Measurements from ENCODE around the gene HBG2.
"Not testable (repeated sequence)": the region's sequence is repeated elsewhere in the genome, so short reads cannot be mapped to it uniquely, and the experiment has no call there.

The HBG2 gene

DNA sequence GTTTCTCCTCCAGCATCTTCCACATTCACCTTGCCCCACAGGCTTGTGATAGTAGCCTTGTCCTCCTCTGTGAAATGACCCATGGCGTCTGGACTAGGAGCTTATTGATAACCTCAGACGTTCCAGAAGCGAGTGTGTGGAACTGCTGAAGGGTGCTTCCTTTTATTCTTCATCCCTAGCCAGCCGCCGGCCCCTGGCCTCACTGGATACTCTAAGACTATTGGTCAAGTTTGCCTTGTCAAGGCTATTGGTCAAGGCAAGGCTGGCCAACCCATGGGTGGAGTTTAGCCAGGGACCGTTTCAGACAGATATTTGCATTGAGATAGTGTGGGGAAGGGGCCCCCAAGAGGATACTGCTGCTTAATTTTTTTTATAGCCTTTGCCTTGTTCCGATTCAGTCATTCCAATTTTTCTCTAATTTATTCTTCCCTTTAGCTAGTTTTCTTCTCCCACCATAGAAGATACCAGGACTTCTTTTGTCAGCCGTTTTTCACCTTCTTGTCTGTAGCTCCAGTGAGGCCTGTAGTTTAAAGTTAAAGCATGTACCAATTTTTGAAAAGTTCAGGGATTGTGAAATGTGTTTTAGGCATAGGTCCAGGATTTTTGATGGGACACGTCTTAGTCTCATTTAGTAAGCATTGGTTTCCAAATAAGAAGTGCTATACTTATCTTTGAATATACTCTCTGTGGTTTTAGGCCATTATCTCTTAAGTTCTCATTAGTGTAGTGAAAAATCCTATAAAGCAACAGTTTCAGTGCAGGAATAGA is at the start of gene HBG2:
HBG2 (minus strand) TSS at position 136 of the 768 bp plus-strand sequence; CDS start at position 83, 53 bp downstream.
- not testable (repeated sequence) for DNase-seq

DNA sequence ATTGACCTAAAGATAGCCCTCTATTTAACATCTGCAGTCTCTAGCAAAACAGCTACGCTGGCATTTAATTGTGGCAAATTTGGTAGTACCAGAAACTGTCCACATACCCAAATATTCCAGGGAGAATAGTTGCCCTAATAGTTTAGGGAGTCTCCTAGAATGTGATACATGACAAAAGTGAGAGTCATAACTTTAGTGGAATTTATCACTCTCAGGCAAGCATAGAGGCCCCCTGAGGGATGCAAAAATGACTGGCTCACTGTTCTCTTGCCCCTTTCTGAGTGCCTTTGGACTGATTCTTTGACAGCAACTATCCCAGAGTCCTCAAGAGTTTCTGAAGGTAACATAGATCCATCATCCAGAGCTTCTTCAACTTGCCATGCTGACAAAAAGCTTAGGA is 49.5 kb upstream of the HBG2 start:
- DNase-seq = no peak

DNA sequence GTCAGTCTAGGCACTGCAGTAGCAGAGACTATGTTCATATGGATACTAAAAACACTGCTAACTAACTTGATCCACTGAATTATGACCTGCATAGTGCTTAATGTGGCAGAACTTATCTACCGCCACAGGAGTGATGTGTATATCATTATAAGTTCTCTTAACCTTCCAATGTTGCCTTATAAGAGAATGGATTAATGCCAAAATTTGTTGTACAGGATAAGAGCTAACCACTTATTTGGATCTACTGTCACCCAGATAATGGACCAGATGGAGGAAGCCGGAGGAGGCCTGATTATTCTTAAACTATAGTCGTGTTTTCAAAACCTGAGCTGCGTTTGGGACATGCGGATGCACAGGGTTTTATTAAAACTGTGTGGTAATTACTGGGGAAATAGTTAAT is 49.0 kb upstream of the HBG2 start:
- DNase-seq = no peak

DNA sequence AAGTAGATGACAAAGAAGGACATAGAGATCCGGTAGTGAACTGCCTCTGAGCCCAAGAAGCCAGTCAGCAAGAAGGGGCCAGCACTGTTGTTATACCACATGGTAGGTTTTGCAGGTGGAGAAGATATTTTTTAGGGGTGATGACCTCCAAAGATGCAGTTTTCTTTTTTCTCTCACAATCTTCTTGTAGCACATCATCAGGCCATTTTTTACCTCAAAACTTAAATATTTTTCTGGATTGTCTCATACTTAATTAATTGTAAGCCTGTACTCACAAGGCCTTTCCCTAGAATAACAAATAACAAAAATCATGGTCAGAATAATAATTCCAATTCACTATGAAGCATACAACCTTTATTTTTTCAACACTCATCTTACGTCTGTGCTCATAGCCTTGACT is 47.3 kb upstream of the HBG2 start, which contains the start of gene OR51B4:
OR51B4 (minus strand) TSS at position 101 of the 400 bp plus-strand sequence; CDS start at position 101, 0 bp downstream.
- DNase-seq = no peak

DNA sequence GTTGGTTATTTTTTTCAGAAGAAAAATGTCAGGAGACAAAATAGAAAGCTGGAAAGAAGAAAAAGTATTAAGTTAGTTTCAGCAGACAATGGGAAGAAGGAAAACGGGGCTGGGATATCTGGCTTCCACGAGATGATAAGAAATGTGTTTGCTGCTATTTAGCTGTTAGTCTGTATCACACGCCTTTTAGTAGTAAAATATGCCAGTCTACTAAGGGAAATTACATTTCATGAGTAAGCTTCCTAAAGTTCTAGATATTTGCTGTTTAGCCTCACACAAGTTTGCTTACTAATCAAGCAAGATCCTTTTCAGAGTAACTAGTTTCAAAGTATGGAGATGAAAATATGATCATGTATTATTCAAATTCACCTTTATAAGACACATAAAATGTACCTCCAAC is 45.7 kb upstream of the HBG2 start:
- no peak for DNase-seq

DNA sequence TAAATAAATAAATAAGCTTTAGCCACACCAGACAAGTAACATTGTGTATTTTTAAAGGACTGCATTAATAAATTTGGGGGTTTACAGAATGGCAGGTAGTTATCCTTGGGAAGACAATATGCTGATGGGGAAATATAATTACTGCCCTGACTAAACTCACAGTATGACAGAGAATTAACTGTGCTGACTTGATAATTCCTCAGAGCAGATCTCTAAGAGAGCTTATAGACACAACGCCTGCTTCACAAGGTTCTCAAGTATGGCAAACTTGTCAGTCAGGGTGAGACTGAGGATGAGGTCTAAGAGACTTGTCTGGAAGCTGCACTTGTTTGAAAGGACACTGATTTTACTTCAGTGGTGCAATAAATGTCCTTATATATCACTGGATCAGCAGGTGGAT is 43.9 kb upstream of the HBG2 start:
- DNase-seq = no peak

DNA sequence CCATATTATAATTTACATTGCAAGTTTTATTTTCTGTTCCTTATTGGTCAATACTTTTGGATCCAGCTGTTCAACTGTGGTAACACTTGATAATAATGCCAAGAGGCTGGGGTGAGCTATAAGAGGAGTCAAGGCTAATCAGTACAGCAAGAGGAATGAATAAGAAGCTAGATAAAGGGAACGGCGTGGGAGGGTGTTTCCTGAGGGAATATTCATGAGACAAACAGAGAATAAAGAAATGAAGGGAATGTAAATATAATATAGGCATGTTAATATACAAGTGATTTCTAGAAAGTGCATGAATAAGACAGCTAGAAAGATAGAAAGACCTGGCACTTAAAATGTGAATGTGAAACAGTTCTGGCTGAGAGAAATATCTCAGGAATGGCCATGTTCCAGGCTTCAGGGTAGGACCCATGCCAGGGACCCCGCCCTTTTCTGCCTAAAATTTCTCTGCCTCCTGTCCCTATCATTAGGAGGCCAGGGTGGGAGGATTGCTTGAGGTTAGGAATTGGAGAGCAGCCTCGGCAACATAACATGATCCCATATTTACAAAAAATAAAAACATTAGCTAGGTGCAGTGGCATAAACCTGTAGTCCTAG is 43.2 kb upstream of the HBG2 start:
- DNase-seq = no peak

DNA sequence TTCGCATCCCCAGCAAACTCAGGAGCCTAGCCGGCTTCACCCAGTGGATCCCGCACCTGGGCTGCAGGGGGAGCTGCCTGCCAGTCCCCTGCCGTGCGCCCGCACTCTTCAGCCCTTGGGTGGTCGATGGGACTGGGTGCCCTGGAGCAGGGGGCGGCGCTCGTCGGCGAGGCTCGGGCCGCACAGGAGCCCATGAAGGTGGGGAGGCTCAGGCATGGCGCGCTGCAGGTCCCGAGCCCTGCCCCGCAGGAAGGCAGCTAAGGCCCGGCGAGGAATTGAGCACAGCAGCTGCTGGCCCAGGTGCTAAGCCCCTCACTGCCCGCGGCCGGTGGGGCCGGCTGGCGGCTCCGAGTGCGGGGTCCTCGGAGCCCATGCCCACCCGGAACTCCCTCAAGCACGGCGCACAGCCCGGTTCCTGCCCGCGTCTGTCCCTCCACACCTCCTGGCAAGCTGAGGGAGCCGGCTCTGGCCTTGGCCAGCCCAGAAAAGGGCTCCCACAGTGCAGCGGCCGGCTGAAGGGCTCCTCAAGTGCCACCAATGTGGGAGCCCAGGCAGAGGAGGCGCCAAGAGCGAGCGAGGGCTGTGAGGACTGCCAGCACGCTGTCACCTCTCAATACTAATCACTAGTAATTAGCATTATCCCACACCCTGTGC is 39.9 kb upstream of the HBG2 start:
- not testable (repeated sequence) for DNase-seq

DNA sequence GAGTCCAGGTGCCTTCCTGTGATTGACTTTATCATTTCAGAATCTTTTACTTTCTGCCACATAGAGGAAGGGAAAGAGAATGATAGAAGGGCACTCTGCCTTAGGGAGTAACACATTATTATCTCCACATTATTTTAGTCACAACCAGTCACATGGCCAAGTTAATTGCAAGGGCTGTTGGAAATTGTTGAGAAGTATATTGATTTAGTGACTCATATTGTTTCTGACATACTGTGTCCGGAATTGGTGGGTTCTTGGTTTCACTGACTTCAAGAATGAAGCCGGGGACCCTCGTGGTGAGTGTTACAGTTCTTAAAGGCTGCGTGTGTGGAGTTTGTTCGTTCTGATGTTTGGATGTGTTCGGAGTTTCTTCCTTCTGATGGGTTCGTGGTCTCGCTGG is 38.4 kb upstream of the HBG2 start:
- no peak for DNase-seq

DNA sequence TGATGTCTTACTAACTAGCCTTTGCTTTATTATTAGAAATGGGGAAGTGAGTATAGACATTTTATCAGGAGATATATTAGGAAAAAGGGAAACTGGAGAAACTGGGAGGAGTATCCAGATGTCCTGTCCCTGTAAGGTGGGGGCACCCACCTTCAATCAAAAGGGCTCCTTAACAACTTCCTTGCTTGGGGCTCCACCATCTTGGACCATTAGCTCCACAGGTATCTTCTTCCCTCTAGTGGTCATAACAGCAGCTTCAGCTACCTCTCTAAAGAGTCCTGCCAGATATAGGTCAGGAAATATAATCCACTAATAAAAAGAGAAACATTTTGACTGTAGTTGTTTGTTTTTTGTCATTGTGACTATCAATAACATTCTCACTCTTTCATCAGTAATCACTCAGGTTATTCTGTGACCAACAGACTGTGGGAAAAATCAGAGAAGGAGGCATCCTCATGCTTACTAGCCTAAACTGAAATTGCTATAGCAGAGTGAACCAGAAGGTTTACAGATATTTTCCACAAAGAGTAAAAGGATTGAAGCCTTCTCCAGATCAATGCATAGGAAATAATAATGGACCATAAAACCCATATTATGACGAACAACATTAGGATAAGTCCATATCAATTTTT is 36.7 kb upstream of the HBG2 start:
- DNase-seq = no peak

DNA sequence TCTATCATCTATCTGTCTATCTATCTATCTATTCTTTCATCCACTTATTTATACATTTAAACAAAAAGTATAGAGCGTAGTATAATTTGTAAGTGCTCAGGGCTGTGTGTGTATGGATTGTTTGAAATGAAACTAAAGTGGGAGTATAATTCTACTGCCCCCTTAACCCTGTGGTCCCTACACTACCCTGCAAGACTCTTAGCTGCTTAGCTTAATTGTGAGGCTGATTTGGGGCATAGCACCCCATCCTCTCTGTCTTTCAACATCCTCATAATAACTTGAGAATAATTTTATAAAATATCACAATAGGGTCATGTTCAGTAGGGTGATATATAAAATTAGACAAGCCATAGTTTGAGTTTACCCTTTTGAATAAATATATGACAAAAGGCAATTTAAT is 35.5 kb upstream of the HBG2 start:
- no peak for DNase-seq

DNA sequence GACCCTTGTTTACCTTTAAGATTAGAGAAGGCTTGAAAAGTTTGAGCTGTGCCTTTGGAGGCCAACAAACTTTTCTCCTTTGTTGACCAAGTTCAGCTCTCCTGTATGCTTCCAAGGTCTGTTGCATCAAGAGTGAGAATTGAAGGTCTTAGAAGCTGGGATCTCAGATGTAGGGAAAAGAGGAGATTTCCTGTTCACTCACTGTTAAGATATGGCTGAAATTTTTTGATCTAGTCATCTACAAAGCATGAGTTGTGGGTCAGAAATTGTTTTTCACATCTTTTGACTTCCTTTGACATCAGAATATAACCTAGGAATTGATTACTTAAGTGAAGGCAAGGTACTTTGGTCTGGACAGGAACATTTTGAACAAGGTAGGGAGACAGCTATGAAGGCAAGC is 35.1 kb upstream of the HBG2 start:
- no peak for DNase-seq

DNA sequence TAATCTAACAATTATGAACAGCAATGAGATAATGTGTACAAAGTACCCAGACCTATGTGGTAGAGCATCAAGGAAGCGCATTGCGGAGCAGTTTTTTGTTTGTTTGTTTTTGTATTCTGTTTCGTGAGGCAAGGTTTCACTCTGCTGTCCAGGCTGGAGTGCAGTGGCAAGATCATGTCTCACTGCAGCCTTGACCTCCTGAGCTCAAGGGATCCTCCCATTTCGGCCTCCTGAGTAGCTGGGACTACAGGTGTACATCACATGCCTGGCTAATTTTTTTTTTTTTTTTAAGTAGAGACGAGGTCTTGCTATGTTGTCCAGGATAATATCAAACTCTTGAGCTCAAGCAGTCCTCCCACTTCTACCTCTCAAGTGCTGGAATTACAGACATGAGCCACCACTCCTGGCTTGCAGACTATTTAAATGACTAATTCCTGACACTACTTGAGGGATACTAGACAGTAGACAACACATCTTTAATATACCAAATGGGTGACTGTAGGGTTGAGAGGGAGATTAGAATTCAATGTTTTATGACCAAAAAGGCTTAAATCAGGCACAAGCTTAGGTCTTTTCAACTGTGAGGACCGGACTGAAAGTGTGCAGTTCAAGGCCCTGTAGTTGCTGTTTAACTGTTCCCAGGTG is 34.4 kb upstream of the HBG2 start:
- no peak for DNase-seq

DNA sequence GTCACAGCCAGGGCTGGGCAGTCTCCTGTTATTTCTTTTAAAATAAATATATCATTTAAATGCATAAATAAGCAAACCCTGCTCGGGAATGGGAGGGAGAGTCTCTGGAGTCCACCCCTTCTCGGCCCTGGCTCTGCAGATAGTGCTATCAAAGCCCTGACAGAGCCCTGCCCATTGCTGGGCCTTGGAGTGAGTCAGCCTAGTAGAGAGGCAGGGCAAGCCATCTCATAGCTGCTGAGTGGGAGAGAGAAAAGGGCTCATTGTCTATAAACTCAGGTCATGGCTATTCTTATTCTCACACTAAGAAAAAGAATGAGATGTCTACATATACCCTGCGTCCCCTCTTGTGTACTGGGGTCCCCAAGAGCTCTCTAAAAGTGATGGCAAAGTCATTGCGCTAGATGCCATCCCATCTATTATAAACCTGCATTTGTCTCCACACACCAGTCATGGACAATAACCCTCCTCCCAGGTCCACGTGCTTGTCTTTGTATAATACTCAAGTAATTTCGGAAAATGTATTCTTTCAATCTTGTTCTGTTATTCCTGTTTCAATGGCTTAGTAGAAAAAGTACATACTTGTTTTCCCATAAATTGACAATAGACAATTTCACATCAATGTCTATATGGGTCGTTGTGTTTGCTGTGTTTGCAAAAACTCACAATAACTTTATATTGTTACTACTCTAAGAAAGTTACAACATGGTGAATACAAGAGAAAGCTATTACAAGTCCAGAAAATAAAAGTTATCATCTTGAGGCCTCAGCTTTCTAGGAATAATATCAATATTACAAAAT is 33.7 kb upstream of the HBG2 start:
- DNase-seq = no peak

DNA sequence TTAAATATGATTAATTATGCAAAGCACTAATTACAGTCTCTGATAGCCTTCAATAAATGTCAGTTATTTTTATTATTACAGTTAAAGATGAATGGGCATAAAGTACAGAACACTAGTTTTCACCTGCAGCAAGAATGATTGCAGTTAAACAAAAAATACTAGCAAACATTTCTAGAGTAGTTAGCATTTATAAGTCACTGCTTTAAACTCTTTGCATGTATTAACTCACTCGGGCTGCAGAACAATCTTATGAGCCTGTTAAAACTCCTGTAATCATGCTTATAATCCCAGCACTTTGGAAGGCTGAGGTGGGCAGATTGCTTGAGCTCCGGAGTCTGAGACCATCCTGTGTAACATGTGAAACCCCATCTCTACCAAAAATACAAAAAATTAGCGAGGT is 32.3 kb upstream of the HBG2 start:
- DNase-seq = no peak

DNA sequence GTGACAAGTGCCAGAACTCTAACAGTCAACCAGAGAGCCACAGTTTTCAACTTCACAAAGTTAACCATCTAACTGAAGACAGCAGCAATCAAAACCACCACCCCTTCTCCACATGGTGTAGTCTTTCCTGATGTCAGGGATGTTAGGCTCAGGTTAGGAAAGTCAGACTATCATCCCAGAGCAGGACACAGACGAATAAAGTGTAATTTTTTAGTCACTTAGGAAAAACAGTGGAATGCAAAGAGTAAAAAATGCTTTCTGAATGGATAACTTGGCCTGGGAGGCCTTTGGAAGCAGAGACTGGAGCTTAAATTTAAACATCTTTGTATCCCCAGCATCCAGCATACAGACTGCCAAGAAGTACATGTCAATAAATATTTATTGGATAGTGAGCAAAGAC is 31.8 kb upstream of the HBG2 start:
- DNase-seq = no peak

DNA sequence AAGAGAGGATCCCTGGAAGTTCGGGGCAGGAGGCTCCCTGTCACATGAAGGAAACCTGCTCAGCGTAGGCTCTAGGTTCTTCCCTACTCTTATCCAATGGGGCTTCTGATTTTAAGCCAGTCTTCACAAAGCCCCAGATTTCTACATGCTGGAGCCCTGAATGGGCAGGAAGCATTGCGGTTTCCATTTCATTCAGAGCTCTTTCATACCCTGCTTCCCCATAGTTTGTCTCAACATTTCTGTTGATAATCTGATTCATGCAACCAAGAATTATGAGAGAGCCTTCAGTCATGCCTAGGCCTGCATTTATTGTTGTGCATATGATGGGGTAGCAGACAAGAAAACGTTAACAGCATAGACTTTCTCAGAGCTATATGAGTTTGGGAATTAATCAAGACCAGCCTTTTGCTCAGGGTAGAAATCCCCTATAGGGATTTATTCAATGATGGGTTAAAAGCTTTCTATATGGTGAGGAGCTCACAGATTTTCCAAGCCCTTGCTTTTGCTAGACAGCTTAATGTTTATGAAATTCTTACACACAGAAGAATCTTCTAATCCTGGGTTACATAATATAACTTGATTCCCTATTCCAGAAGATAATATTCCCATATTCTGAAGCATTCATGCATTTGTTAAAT is 31.2 kb upstream of the HBG2 start:
- DNase-seq = no peak

DNA sequence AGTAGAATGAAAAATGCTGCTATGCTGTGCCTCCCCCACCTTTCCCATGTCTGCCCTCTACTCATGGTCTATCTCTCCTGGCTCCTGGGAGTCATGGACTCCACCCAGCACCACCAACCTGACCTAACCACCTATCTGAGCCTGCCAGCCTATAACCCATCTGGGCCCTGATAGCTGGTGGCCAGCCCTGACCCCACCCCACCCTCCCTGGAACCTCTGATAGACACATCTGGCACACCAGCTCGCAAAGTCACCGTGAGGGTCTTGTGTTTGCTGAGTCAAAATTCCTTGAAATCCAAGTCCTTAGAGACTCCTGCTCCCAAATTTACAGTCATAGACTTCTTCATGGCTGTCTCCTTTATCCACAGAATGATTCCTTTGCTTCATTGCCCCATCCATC is 30.1 kb upstream of the HBG2 start:
- DNase-seq = no peak

DNA sequence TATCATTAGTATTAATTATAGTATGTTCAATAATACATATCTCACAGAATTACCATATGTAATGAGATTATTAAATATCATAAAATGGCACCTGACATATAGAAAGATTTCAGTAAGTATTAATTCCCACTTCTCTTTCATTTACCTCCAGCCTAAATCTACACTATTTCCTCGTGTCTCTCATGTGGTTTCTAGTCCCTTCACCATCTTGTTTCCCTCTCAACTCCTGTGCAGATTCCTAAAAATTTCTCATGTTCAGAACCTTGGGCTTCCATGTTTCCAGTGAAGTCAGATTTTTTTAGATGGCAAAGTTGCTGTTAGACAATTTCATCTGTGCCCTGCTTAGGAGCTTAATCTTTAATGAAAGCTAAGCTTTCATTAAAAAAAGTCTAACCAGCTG is 29.3 kb upstream of the HBG2 start:
- DNase-seq = no peak

DNA sequence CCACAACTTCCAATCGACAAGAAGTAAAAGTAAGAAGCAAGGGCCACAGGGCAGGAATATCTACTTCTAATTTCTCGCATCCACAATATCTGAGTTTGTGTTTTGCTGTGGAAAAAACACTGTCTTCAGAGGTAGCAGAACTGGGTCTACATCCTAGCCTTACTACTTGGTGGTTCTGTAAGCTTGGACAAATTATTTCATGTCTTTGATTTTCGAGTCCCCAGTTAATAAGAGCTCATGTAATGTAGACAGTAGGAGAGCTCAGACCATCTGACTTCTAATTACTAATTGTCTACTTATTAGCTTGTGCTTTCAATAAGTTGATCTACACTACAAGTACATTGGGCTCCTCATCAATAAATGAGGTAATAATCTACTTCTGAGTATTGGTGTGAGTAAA is 28.5 kb upstream of the HBG2 start:
- no peak for DNase-seq

DNA sequence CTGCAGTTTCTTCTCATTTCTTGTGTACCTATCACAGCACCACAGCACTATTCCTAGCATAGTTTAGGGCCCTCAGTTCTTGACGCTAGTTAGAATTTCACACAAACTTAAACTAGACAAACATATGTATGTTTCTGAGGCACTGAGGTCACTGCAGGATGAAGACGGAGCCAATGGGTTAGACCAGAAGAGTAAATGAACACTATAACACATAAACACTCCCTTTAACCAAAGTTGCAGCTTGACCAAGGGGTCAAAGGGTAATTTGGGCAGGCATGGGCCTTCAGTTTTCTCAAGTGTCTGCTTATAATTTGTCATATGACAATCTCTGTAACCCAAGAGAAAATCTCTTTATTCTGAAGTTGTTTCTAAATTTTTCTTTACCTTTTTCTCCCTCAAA is 28.0 kb upstream of the HBG2 start:
- DNase-seq = no peak

DNA sequence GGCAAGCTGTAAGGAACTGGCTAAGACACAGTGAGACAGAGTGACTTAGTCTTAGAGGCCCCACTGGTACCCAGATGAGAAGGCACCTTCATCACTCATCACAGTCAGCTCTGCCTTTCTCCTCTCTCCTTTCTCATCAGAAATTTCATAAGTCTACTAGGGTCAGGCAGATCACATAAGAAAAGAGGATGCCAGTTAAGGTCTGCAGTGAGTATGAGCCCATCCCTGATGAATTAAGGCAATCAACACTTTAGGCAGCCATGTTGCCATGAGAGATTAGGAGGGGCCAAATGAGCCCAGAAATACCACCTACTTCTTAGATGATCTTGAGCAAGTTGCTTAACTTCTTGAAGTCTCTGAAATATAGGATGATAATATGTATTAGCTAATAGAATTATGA is 27.0 kb upstream of the HBG2 start:
- no peak for DNase-seq
